Femur (tissue), 1 donor: ENCODE data around the gene ARAP1.
A peak's percentile ranks its signal among the peaks of the same experiment; 100 is the strongest.

Experiments used
- DNase-seq: peaks from one replicate; pipeline ENCODE4 v3.0.0-alpha.2; 2017

Gene ARAP1

GRCh38 chr11:72779495-72780128 is 27.4 kb upstream of the ARAP1 start:
- no peak for DNase-seq

- DNase-seq: no peak
Observed at GRCh38 chr11:72778535-72779494, 26.6 kb upstream of the ARAP1 start.

- DNase-seq: no peak
Observed at GRCh38 chr11:72777755-72778278, 25.6 kb upstream of the ARAP1 start.

GRCh38 chr11:72776844-72777754 is 24.9 kb upstream of the ARAP1 start:
- no peak for DNase-seq

GRCh38 chr11:72776117-72776843 is 24.1 kb upstream of the ARAP1 start:
- no peak for DNase-seq

- DNase-seq: no peak
Observed at GRCh38 chr11:72775288-72776110, 23.3 kb upstream of the ARAP1 start.

- no peak for DNase-seq
Observed at GRCh38 chr11:72774499-72774898, 22.3 kb upstream of the ARAP1 start.

GRCh38 chr11:72773696-72774095 is 21.5 kb upstream of the ARAP1 start:
- no peak for DNase-seq

GRCh38 chr11:72773291-72773690 is 21.1 kb upstream of the ARAP1 start:
- DNase-seq: peak; percentile 89

- DNase-seq: no peak
Observed at GRCh38 chr11:72772059-72772458, 19.9 kb upstream of the ARAP1 start.

GRCh38 chr11:72771507-72771906 is 19.3 kb upstream of the ARAP1 start:
- no peak for DNase-seq

GRCh38 chr11:72770799-72771198 is 18.6 kb upstream of the ARAP1 start:
- DNase-seq: no peak

- DNase-seq: no peak
Observed at GRCh38 chr11:72769680-72770079, 17.5 kb upstream of the ARAP1 start.

- DNase-seq: no peak
Observed at GRCh38 chr11:72768581-72768980, 16.4 kb upstream of the ARAP1 start.

- no peak for DNase-seq
Observed at GRCh38 chr11:72767203-72768062, 15.2 kb upstream of the ARAP1 start.

- DNase-seq: no peak
Observed at GRCh38 chr11:72766152-72766902, 14.1 kb upstream of the ARAP1 start.

- no peak for DNase-seq
Observed at GRCh38 chr11:72764503-72764902, 12.3 kb upstream of the ARAP1 start.

GRCh38 chr11:72763823-72764222 is 11.6 kb upstream of the ARAP1 start:
- DNase-seq: no peak

GRCh38 chr11:72762641-72763304 is 10.6 kb upstream of the ARAP1 start:
- no peak for DNase-seq
